Muscle layer of duodenum (tissue), 2 donors: ENCODE measurements around the gene SYT12.

Experiments
- H3K27ac ChIP-seq: one replicate; pipeline ENCODE4 v1.7.0; 2013; ENCODE audit warnings: mild to moderate bottlenecking, low read length
- H3K27me3 ChIP-seq: one replicate; pipeline ENCODE4 v1.7.0; 2013; ENCODE audit warnings: low read depth, mild to moderate bottlenecking, control low read depth, low read length
- H3K36me3 ChIP-seq, 2 donors: one replicate each; pipeline ENCODE4 v1.7.0; 2013; ENCODE audit warnings: low read length in 2 of 2, control low read depth in 1 of 2, mild to moderate bottlenecking in 1 of 2; ENCODE audit not compliant: insufficient read depth in 2 of 2, control insufficient read depth in 1 of 2
- H3K4me1 ChIP-seq, 2 donors: one replicate each; pipeline ENCODE4 v1.7.0; 2013; ENCODE audit warnings: low read length in 2 of 2, mild to moderate bottlenecking in 2 of 2, control low read depth in 1 of 2, moderate library complexity in 1 of 2; ENCODE audit not compliant: insufficient read depth in 2 of 2, control insufficient read depth in 1 of 2
- H3K4me3 ChIP-seq, 2 donors: one replicate each; pipeline ENCODE4 v1.7.0; 2013; ENCODE audit warnings: low read length in 2 of 2, low read depth in 1 of 2, mild to moderate bottlenecking in 1 of 2
- H3K9me3 ChIP-seq, 2 donors: one replicate each; pipeline ENCODE4 v1.7.0; 2013; ENCODE audit warnings: low read length in 2 of 2, control low read depth in 1 of 2, mild to moderate bottlenecking in 1 of 2; ENCODE audit not compliant: control insufficient read depth in 1 of 2
- donor health status: healthy.

The SYT12 gene

DNA sequence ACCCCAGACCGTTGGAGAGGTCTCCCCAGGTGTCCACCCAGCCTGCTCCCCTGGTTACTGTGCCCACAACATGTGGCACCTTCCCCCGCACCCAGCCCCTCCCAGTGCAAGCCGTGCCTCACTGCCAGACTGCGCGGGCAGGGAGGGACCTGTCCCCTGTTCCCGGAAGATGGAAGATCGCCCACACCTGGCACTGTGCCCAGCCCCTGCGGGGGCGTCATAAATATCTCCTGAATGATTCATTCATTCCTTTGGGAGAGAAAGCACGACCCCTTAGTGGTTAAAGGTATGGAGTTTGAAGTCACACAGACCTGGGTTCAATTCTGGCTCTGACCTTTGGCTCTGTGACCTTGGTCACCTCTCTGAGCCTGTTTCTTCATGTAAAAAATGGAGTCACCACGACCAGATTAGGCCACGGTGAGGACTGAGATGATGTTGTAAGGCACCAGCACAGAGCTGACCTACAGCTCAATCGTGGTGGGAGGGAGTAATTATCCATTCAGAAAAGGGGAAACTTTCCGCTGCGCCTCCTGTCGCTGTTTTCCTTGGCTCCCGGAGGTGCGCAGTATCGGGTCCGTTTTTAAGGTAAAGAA is 497 bp upstream of the SYT12 start:
- H3K27ac ChIP-seq: no peak overlapping the region
- H3K27me3 ChIP-seq: peaks cover 9% of the 10 kb centered on the region
- H3K4me1 ChIP-seq: peaks cover 0 to 16% of the 10 kb centered on the region in 2 donors
- H3K9me3 ChIP-seq: no peaks in the 10 kb centered on the region
- no peaks in the 10 kb centered on the region for H3K36me3 ChIP-seq
- peak overlapping the region in 1 of 2 donors; percentile 61 for H3K4me3 ChIP-seq

GRCh38 chr11:67023957-67024353 is 1.0 kb downstream of the SYT12 start:
- Histone ChIP-seq H3K27ac (no peak overlapping the region), H3K9me3 (no peaks in the 10 kb centered on the region), H3K27me3 (peaks cover 9% of the 10 kb centered on the region), H3K4me3 (peak overlapping the region in 1 of 2 donors; percentile 63), H3K36me3 (no peaks in the 10 kb centered on the region), H3K4me1 (peaks cover 0 to 16% of the 10 kb centered on the region in 2 donors)

DNA sequence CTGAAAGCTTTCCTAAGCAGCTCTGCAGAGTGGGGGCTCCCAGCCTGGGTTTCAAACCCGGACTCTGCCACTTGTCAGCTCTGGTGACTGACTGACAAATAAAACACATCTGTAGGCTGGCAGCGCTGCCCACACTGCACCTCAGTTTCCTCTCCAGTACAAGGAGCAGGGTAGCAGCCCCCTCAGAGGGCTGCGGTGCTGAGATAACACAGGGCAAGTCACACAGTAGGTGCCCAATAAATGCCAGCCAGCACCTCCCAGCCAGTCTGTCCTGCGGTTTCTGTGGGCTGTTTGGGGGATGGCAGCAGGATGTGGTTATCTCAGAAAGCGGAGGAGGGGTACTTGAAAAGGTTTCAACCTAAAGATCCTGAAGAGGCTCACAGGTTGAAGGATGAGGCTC is 1.5 kb downstream of the SYT12 start:
- Histone ChIP-seq H3K4me1 (peaks cover 0 to 16% of the 10 kb centered on the region in 2 donors), H3K27me3 (peaks cover 9% of the 10 kb centered on the region), H3K4me3 (no peak overlapping the region), H3K36me3 (no peaks in the 10 kb centered on the region), H3K9me3 (no peaks in the 10 kb centered on the region), H3K27ac (no peak overlapping the region)

DNA sequence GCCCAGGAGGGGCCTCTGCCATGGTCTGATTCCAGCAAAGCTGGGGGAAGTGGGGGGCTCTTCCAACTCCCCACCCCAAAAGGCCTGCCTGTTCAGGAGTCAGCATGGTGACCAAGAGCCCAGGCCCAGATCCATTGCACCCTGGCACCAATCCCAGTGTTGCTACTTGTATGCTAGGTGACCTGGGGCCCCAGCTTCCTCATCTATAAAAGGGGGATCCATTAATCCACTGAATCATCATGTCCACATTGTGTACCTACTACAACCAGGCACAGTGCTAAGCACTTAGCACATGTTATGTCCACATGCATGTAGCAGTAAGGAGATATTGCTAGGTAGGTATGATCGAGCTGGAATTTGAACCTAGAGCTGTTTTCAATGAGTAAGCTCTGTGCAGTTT is 2.0 kb downstream of the SYT12 start:
- Histone ChIP-seq H3K4me1 (peaks cover 0 to 16% of the 10 kb centered on the region in 2 donors), H3K27me3 (peaks cover 9% of the 10 kb centered on the region), H3K36me3 (no peaks in the 10 kb centered on the region), H3K9me3 (no peaks in the 10 kb centered on the region), H3K27ac (no peak overlapping the region), H3K4me3 (no peak overlapping the region)

- Histone ChIP-seq H3K36me3 (no peaks in the 10 kb centered on the region), H3K27me3 (peaks cover 9% of the 10 kb centered on the region), H3K4me1 (peaks cover 0 to 16% of the 10 kb centered on the region in 2 donors), H3K4me3 (no peak overlapping the region), H3K27ac (no peak overlapping the region), H3K9me3 (no peaks in the 10 kb centered on the region)
Observed at GRCh38 chr11:67025750-67026149, 2.8 kb downstream of the SYT12 start.

DNA sequence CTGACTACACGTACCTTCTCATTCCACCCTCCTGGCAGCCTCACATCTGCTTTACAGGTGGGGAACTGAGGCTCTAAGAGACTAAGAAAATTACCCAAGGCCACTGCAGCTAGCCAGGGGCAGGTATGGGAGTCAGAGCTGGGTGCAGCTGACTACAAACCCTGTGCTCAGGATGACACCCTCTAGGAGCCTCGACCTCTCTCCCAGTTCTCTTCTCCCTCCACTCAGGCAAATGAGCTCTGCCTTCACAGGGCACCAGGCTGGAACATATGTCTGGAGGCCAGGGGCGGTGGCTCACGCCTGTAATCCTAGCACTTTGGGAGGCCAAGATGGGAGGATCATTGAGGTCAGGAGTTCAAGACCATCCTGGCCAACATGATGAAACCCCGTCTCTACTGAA is 4.0 kb downstream of the SYT12 start:
- peaks cover 0 to 16% of the 10 kb centered on the region in 2 donors for H3K4me1 ChIP-seq
- no peak overlapping the region for H3K27ac ChIP-seq
- H3K27me3 ChIP-seq: peaks cover 9% of the 10 kb centered on the region

GRCh38 chr11:67027483-67027930 is 4.6 kb downstream of the SYT12 start:
- Histone ChIP-seq H3K27me3 (peaks cover 6% of the 10 kb centered on the region), H3K27ac (no peak overlapping the region), H3K4me1 (peaks cover 0 to 11% of the 10 kb centered on the region in 2 donors)

More for the DNA sequence above, 4.0 kb downstream of the SYT12 start:
- no peak overlapping the region for H3K4me3 ChIP-seq
- H3K9me3 ChIP-seq: no peaks in the 10 kb centered on the region
- H3K36me3 ChIP-seq: no peaks in the 10 kb centered on the region

GRCh38 chr11:67027943-67028542 is 5.1 kb downstream of the SYT12 start:
- H3K27ac ChIP-seq: no peak overlapping the region
- peaks cover 5% of the 10 kb centered on the region for H3K27me3 ChIP-seq
- no peaks in the 10 kb centered on the region for H3K36me3 ChIP-seq
- no peak overlapping the region for H3K4me3 ChIP-seq
- H3K9me3 ChIP-seq: no peaks in the 10 kb centered on the region
- peaks cover 0 to 7% of the 10 kb centered on the region in 2 donors for H3K4me1 ChIP-seq

More at GRCh38 chr11:67027483-67027930, 4.6 kb downstream of the SYT12 start:
- Histone ChIP-seq H3K4me3 (no peak overlapping the region), H3K36me3 (no peaks in the 10 kb centered on the region), H3K9me3 (no peaks in the 10 kb centered on the region)

DNA sequence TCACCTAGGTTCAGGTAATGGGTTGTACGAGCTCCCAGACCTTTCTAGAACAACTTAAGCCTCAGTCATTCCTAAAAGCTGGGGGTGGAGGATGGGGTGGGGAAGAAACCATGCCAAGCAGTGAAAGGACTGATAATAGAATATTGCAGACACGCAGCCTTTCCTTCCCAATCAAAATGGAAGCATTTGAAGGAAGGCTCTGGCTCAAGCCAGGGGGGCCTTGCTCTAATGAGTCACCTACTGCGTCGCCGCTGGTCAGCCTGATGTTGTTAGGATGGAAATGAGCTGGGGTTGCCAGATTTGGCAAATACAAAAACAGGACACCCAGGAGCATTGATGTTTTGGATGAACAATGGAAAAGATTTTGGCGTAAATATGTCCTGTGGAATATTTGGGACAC is 6.2 kb downstream of the SYT12 start:
- Histone ChIP-seq H3K4me3 (no peak overlapping the region), H3K27ac (no peak overlapping the region), H3K4me1 (no peaks in the 10 kb centered on the region), H3K9me3 (no peaks in the 10 kb centered on the region), H3K27me3 (no peaks in the 10 kb centered on the region), H3K36me3 (no peaks in the 10 kb centered on the region)

DNA sequence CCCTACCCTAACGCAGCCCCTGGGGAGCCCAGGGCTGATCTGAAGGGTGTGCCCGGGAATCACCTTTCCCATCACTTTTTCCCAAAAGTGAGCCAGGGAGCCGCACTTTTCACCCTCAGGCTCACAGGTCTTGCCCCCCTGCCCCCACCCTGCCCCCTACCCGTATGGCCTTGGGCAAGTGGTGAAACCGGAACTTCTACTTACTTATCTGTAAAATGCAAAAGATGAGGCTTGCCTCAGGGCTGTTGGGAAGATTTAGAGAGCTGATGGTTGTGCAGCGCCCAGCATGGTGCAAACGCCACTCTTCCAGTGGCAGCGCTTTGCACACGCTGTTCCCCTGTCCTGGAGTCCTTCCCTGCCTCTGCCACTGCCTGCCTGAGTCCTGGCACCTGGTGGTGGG is 8.0 kb downstream of the SYT12 start:
- no peak overlapping the region for H3K4me3 ChIP-seq
- no peaks in the 10 kb centered on the region for H3K4me1 ChIP-seq
- no peaks in the 10 kb centered on the region for H3K27me3 ChIP-seq
- H3K9me3 ChIP-seq: no peaks in the 10 kb centered on the region
- H3K36me3 ChIP-seq: no peaks in the 10 kb centered on the region
- no peak overlapping the region for H3K27ac ChIP-seq

DNA sequence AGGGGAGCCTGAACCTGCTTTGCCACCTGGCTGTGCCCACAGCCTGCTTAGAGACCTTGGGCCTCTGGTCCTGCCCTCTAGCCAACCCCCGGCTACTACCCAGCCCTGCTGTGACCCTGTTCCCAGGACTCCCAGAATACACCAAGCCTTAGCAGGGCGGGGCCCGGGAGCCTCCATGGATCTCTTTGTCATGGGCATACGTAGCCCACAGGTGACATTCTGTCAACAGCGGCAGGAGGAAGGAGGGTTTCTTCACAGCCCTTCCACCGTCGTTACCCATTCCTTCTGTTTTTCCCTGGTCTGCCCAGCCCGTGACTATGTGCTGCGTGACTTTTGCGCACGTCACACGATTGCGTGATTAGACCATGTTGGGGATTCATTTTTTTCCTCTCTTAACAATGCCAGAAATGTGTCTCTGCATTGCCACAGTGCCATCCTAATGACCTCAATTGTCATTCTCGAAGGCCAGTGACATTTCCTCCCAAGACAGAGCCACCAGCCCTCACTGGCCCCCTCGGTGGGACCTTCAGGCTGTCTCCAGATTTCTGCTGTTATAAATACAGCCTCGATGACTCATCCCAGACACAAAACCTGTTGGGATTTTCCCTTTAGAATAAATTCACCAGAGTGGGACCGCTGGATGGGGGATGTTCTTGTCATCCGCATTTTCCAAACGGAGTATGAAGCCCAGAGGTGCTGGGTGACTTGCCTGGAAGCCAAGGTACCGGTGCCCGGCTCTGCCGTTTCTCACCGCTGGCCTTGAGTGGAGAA is 9.0 kb downstream of the SYT12 start:
- Histone ChIP-seq H3K9me3 (no peaks in the 10 kb centered on the region), H3K27ac (no peak overlapping the region), H3K4me3 (no peak overlapping the region), H3K27me3 (peaks cover under 1% of the 10 kb centered on the region), H3K36me3 (no peaks in the 10 kb centered on the region), H3K4me1 (no peaks in the 10 kb centered on the region)
